ENCODE measurements around the gene SPATA16. TPM values are rescaled to one million over a fixed set of nuclear protein-coding genes. Genes with fewer than 3 reads are reported as not detected.
A peak's percentile ranks its signal among the peaks of the same experiment; 100 is the strongest.

Gene SPATA16
- total and polyA plus RNA-seq, 2 donors (not counting 3 experiments of a cell fraction or from before 2014, with no cell fraction given) = not detected

DNA sequence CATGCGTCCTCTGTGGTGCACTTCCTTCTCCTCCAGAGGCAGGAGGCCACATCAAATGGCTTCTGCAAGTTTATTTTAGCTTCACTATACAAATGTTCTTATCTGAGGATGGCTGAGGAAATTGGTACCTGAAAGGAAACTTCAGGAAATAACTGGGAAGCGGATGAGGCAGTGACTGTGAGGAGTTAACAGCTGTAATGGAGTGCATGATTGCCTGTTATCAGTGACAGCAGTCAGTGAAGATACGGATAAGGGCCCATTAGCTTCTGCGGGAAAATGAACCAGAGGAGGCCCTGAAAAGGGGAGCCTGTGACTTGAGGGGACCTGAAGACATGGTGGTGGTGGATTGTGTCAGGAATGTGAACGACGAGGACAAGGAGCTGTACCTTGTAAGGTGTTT, 51.8 kb downstream of the SPATA16 start:
- POLR2A ChIA-PET = no interaction called here
- Histone ChIP-seq H3K36me3 (ENCODE audit: control insufficient read depth in 2 of 2, extremely low read depth in 1 of 2, insufficient read depth in 2 of 2, low read length in 2 of 2) (no peaks in the 10 kb centered on the region), H4K20me1 (replicated peaks; ENCODE audit: control insufficient read depth, extremely low read depth, insufficient read depth, low read length) (no peaks in the 10 kb centered on the region), H3K4me3 (replicated peaks in 1 of 3; ENCODE audit: insufficient read depth in 1 of 3, low read depth in 1 of 3, low read length in 3 of 3) (no peak overlapping the region), H2AFZ (ENCODE audit: low read depth, low read length) (no peak overlapping the region), H3K9me3 (replicated peaks; ENCODE audit: control insufficient read depth, insufficient read depth, low read length) (no peaks in the 10 kb centered on the region), H3K4me1 (ENCODE audit: control insufficient read depth, extremely low read depth, insufficient read depth, low read length) (no peaks in the 10 kb centered on the region), H3K27ac (ENCODE audit: insufficient read depth, low read depth, low read length) (no peak overlapping the region), H3K9me1 (replicated peaks; ENCODE audit: control insufficient read depth, extremely low read depth, insufficient read depth, low read length) (no peaks in the 10 kb centered on the region), H3K27me3 (ENCODE audit: control insufficient read depth in 2 of 2, insufficient read depth in 2 of 2, low read length in 2 of 2) (no peaks in the 10 kb centered on the region), H3K4me2 (ENCODE audit: insufficient read depth, low read length) (no peak overlapping the region), H3K79me2 (ENCODE audit: control insufficient read depth, insufficient read depth, low read length) (no peaks in the 10 kb centered on the region), H3K9ac (replicated peaks; ENCODE audit: extremely low read depth, insufficient read depth, low read length) (no peak overlapping the region)
- intact Hi-C loops (cut with micrococcal nuclease) = no loop called here
- DNase-seq (ENCODE audit: low read depth, low spot score) (no peak), FAIRE-seq (no peak)
- CTCF ChIA-PET = interaction anchor here (1.6 kb wide), 1 partner anchor 8 kb away, joined by 3 read pairs; no protein-coding TSS in a partner anchor
- no TSS peak for BruUV-seq (replicated peaks)
- dilution Hi-C loops (cut with MboI; ENCODE audit: extremely low pct_ligation_motif_present, low sequenced_read_pairs) = no loop called here
- TF ChIP-seq, protein P1, sequence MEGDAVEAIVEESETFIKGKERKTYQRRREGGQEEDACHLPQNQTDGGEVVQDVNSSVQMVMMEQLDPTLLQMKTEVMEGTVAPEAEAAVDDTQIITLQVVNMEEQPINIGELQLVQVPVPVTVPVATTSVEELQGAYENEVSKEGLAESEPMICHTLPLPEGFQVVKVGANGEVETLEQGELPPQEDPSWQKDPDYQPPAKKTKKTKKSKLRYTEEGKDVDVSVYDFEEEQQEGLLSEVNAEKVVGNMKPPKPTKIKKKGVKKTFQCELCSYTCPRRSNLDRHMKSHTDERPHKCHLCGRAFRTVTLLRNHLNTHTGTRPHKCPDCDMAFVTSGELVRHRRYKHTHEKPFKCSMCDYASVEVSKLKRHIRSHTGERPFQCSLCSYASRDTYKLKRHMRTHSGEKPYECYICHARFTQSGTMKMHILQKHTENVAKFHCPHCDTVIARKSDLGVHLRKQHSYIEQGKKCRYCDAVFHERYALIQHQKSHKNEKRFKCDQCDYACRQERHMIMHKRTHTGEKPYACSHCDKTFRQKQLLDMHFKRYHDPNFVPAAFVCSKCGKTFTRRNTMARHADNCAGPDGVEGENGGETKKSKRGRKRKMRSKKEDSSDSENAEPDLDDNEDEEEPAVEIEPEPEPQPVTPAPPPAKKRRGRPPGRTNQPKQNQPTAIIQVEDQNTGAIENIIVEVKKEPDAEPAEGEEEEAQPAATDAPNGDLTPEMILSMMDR (IDR thresholded peaks at IDR 0.05; ENCODE audit: extremely low read depth in 1 of 2, insufficient read depth in 1 of 2, low read depth in 1 of 2, low read length in 2 of 2) = no peak

DNA sequence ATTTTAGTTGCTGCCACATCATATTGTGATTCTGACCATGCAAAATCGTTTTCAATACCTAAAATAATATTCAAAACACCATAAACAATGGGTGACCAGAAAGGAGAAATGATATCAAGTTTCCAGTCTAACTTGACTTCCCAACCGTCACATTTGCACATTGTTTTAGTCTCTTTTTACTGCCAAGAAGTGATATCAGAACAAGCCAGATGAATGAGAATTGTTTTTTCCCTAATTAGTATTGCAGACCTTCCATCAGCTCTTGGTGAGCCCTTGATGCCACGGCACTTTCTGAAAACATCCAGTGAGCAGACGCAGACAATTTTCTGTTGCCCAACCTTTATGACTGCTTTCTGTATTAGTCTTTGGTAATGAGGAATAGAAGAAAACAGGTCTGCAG, 62.5 kb downstream of the SPATA16 start:
- TF ChIP-seq, protein P1 (IDR thresholded peaks at IDR 0.05; ENCODE audit: extremely low read depth in 1 of 2, insufficient read depth in 1 of 2, low read depth in 1 of 2, low read length in 2 of 2) = no peak
- TF ChIP-seq EZH2 (IDR thresholded peaks at IDR 0.05; ENCODE audit: borderline replicate concordance, low read depth, low read length, severe bottlenecking) (no peak), FOS (IDR thresholded peaks at IDR 0.05; ENCODE audit: borderline replicate concordance, insufficient read depth, low read length) (no peak), JUN (IDR thresholded peaks at IDR 0.05; ENCODE audit: borderline replicate concordance, insufficient read depth, insufficient read length, low read depth) (no peak)
- FAIRE-seq (peak; percentile 35), DNase-seq (ENCODE audit: low read depth, low spot score) (peak; percentile 82)
- intact Hi-C loops (cut with micrococcal nuclease) (no loop called here), dilution Hi-C loops (cut with MboI; ENCODE audit: extremely low pct_ligation_motif_present, low sequenced_read_pairs) (no loop called here)
- no peaks in the 10 kb centered on the region for H3K36me3 ChIP-seq (ENCODE audit: control insufficient read depth in 2 of 2, extremely low read depth in 1 of 2, insufficient read depth in 2 of 2, low read length in 2 of 2)
- no peaks in the 10 kb centered on the region for H3K27me3 ChIP-seq (ENCODE audit: control insufficient read depth in 2 of 2, insufficient read depth in 2 of 2, low read length in 2 of 2)
- no peaks in the 10 kb centered on the region for H4K20me1 ChIP-seq (replicated peaks; ENCODE audit: control insufficient read depth, extremely low read depth, insufficient read depth, low read length)
- H3K4me1 ChIP-seq (ENCODE audit: control insufficient read depth, extremely low read depth, insufficient read depth, low read length) = no peaks in the 10 kb centered on the region
- H3K4me2 ChIP-seq (ENCODE audit: insufficient read depth, low read length) = no peak overlapping the region
- no peak overlapping the region for H2AFZ ChIP-seq (ENCODE audit: low read depth, low read length)
- CTCF ChIA-PET = no interaction called here
- no peaks in the 10 kb centered on the region for H3K9me3 ChIP-seq (replicated peaks; ENCODE audit: control insufficient read depth, insufficient read depth, low read length)
- no peak overlapping the region for H3K9ac ChIP-seq (replicated peaks; ENCODE audit: extremely low read depth, insufficient read depth, low read length)
- BruUV-seq (replicated peaks) = no TSS peak
- POLR2A ChIA-PET = no interaction called here
- no peaks in the 10 kb centered on the region for H3K79me2 ChIP-seq (ENCODE audit: control insufficient read depth, insufficient read depth, low read length)
- H3K27ac ChIP-seq (ENCODE audit: insufficient read depth, low read depth, low read length) = no peak overlapping the region
- no peaks in the 10 kb centered on the region for H3K9me1 ChIP-seq (replicated peaks; ENCODE audit: control insufficient read depth, extremely low read depth, insufficient read depth, low read length)
- H3K4me3 ChIP-seq (replicated peaks in 1 of 3; ENCODE audit: insufficient read depth in 1 of 3, low read depth in 1 of 3, low read length in 3 of 3) = no peak overlapping the region
